Prostate gland (tissue), 2 donors: ENCODE data around the gene SMPD4.
"Not testable (repeated sequence)": the region's sequence is repeated elsewhere in the genome, so short reads cannot be mapped to it uniquely, and the experiment has no call there.

Experiments
- POLR2AphosphoS5 ChIP-seq: sonication (generic); formaldehyde crosslinking; IDR thresholded peaks from one replicate; pipeline ENCODE4 v1.6.1; 2017; ENCODE audit warnings: antibody characterized with exemption
- TF ChIP-seq, protein P1 (sequence below), 4 experiments: fragments of 200-600 bp in 2 of 4; fragments of 450-650 bp in 2 of 4; sonication (generic) in 2 of 4; IDR thresholded peaks; 1 replicate in 3 of 4; 2 replicates in 1 of 4; pipeline ENCODE4 v1.5.1; 2016 to 2019; ENCODE audit warnings: antibody characterized with exemption in 4 of 4, mild to moderate bottlenecking in 2 of 4, moderate library complexity in 2 of 4

- TF ChIP-seq POLR2AphosphoS5, result not testable (repeated sequence)
- TF ChIP-seq, protein P1, sequence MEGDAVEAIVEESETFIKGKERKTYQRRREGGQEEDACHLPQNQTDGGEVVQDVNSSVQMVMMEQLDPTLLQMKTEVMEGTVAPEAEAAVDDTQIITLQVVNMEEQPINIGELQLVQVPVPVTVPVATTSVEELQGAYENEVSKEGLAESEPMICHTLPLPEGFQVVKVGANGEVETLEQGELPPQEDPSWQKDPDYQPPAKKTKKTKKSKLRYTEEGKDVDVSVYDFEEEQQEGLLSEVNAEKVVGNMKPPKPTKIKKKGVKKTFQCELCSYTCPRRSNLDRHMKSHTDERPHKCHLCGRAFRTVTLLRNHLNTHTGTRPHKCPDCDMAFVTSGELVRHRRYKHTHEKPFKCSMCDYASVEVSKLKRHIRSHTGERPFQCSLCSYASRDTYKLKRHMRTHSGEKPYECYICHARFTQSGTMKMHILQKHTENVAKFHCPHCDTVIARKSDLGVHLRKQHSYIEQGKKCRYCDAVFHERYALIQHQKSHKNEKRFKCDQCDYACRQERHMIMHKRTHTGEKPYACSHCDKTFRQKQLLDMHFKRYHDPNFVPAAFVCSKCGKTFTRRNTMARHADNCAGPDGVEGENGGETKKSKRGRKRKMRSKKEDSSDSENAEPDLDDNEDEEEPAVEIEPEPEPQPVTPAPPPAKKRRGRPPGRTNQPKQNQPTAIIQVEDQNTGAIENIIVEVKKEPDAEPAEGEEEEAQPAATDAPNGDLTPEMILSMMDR (IDR thresholded peaks at IDR 0.05), result not testable (repeated sequence)
These were observed 41.1 kb upstream of the SMPD4 start for GRCh38 chr2:130222523-130222922.
